ENCODE data around the gene CHRNB1. TPM values are rescaled to one million over a fixed set of nuclear protein-coding genes. Genes with fewer than 3 reads are reported as not detected.
A peak's percentile ranks its signal among the peaks of the same experiment; 100 is the strongest.

Gene CHRNB1
- total and polyA plus RNA-seq, 11 donors: 8.2 to 27.3 (median 11.2) TPM

GRCh38 chr17:7477392-7478275, 32.8 kb downstream of the CHRNB1 start:
- peak overlapping the region; percentile 77 to 100 (median 96) for H3K4me3 ChIP-seq
- DNase-seq: peak; percentile 44 to 71 (median 59)
- H3K27me3 ChIP-seq: no peaks in the 10 kb centered on the region
- TF ChIP-seq POLR2A (IDR thresholded peaks at IDR 0.05): no peak
- TF ChIP-seq, protein P1, sequence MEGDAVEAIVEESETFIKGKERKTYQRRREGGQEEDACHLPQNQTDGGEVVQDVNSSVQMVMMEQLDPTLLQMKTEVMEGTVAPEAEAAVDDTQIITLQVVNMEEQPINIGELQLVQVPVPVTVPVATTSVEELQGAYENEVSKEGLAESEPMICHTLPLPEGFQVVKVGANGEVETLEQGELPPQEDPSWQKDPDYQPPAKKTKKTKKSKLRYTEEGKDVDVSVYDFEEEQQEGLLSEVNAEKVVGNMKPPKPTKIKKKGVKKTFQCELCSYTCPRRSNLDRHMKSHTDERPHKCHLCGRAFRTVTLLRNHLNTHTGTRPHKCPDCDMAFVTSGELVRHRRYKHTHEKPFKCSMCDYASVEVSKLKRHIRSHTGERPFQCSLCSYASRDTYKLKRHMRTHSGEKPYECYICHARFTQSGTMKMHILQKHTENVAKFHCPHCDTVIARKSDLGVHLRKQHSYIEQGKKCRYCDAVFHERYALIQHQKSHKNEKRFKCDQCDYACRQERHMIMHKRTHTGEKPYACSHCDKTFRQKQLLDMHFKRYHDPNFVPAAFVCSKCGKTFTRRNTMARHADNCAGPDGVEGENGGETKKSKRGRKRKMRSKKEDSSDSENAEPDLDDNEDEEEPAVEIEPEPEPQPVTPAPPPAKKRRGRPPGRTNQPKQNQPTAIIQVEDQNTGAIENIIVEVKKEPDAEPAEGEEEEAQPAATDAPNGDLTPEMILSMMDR (IDR thresholded peaks at IDR 0.05): no peak
- H3K36me3 ChIP-seq: no peaks in the 10 kb centered on the region
- no peaks in the 10 kb centered on the region for H3K9me3 ChIP-seq
- intact Hi-C loops (cut with DNase I): loop anchor here in 4 of 10 donors (2.0 to 5.0 kb wide), 2 partner anchors 21 to 35 kb away; no protein-coding TSS in a partner anchor
- peak; percentile 5 to 43 (median 21) for ATAC-seq
- H3K4me1 ChIP-seq: peaks cover 7 to 77% (median 53%) of the 10 kb centered on the region in 12 donors
- peak overlapping the region; percentile 99 to 100 (median 100) for H3K27ac ChIP-seq
- 13 to 17% (median 15%) methylated on average over 21 to 26 of the region's 26 CpGs for WGBS, 4 donors

DNA sequence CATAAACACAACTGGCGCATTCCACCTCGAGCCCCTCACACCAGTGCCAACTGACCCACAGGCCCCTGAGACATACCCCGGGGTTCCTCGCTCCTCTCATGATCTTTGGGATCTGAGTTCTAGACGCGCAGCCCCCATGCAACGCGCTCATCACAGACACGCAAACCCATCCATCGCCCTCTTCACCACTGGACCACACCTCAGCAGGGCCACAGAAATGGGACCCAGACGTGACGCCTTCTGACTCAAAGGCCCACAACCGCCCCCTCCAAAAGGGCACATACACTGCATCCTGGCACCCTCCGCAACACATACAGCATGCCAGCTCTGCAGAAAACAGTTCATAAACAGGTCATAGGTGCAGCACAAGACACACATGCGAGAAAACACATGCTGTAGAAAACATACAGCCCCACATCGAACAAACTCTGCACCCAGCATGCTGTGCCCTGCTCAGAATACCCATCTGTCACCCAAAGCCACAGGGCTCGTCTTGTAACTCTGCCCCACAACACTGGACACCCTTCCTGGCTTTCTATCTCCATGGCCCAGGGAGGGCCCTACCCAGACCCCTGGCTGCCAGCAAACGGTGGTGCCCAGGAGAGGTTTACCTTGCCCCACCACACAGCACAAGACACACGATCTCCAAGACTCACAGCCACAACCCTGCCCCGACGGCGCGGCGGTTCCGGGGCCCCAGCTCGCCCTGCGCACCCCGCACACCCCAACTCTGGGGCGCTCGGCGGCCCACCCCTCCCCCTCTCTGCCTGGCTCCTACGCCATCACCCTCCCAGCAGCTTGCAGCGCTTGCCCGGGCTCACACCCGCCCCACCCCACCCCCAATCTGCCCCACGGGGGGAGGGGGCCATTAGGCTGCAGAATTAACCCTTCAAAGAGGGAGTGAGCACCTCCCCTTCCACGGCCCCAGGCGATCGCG, 33.7 kb downstream of the CHRNB1 start:
- peak in 3 of 4 donors; percentile 4 to 38 (median 27) for ATAC-seq
- peak overlapping the region; percentile 99 to 100 (median 100) for H3K27ac ChIP-seq
- no peaks in the 10 kb centered on the region for H3K9me3 ChIP-seq
- intact Hi-C loops (cut with DNase I): loop anchor here in 4 of 10 donors (2.0 to 5.0 kb wide), 2 partner anchors 22 to 36 kb away; no protein-coding TSS in a partner anchor
- peak overlapping the region; percentile 77 to 100 (median 96) for H3K4me3 ChIP-seq
- peaks cover 7 to 82% (median 57%) of the 10 kb centered on the region in 12 donors for H3K4me1 ChIP-seq
- TF ChIP-seq POLR2A (IDR thresholded peaks at IDR 0.05): no peak
- H3K27me3 ChIP-seq: no peaks in the 10 kb centered on the region
- DNase-seq: peak; percentile 51 to 78 (median 71)
- 14 to 26% (median 16%) methylated on average over 22 to 40 of the region's 40 CpGs for WGBS, 4 donors
- no peaks in the 10 kb centered on the region for H3K36me3 ChIP-seq

DNA sequence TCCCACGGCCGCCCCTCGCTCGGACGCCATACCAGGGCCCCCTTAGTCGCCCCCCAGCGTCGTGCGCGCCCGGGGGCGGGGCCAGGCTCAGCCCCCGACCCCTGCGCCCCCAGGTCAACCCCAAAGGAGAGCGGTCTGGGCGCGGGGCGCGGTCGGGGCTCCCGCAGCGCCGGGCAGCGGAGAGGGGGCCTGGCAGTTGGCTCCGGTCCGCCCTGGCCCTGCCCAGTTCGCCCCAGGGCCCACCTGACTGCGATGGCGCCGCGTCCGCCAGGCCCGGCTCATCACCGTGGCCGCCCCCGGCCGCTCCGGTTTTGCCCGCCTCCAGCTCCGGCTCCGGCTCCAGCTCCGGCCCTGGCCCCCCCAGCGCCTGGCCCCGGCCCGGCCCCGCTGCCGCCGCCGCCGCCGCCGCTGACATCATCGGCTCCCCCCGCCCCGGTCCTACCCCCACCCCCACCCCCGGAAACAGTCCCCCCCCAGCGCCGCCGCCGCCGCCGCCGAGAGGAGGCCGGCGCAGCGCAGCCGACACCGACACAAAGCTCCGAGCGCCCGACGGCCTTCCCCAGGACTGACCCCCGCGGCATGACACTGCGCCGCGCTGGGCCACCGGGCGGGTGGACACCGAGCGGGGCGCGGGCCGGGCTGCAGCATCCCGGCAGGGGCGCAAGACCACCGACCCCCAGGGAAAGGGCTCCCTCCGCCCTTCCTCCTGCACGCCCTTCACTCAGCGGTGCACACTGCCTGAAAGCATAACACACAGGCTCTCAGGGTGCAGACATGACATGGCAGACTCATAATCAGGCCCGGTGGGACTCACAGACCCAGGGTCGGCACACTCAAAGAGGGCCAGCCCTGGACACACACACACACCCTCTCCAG, 34.6 kb downstream of the CHRNB1 start, which contains the start of gene ZBTB4:
ZBTB4 (minus strand) TSS at position 419 of the 876 bp plus-strand sequence. CDS start 12,830 bp downstream, outside the sequence.
- TF ChIP-seq POLR2A (IDR thresholded peaks at IDR 0.05): peak; percentile 23 to 64
- TF ChIP-seq, protein P1 (IDR thresholded peaks at IDR 0.05): no peak
- intact Hi-C loops (cut with DNase I): loop anchor here (2.0 to 10.0 kb wide), 9 partner anchors 23 to 245 kb away; partner anchors contain the start of genes FGF11 (in 3 of the 10), KCTD11 (in 3 of the 10), TMEM102 (in 3 of the 10) and TMEM95 (in 2 of the 10)

More for the DNA sequence above, 34.6 kb downstream of the CHRNB1 start, which contains the start of gene ZBTB4:
- Histone ChIP-seq H3K27me3 (no peaks in the 10 kb centered on the region), H3K9me3 (no peaks in the 10 kb centered on the region), H3K4me1 (peaks cover 7 to 78% (median 53%) of the 10 kb centered on the region in 12 donors), H3K4me3 (peak within 1 kb of the TSS; percentile 77 to 100 (median 96)), H3K36me3 (no peaks in the 10 kb centered on the region), H3K27ac (peak within 1 kb of the TSS; percentile 99 to 100 (median 100))
- WGBS, 4 donors: 1 to 2% (median 1%) methylated on average over 33 to 92 of the region's 92 CpGs
- ATAC-seq: peak in 2 of 4 donors; percentile 17 to 21
- peak; percentile 68 to 84 (median 78) for DNase-seq

All from heart left ventricle (tissue), 16 donors.